T1000 (cell line): ENCODE data around the gene FAM193A.
A peak's percentile ranks its signal among the peaks of the same experiment; 100 is the strongest.
"Not testable (repeated sequence)": the region's sequence is repeated elsewhere in the genome, so short reads cannot be mapped to it uniquely, and the experiment has no call there.

Source experiments
- DNase-seq: peaks from one replicate; lab custom pipeline; 2025; ENCODE audit warnings: mixed read lengths; lab: John Stamatoyannopoulos, UW

Gene FAM193A

DNA sequence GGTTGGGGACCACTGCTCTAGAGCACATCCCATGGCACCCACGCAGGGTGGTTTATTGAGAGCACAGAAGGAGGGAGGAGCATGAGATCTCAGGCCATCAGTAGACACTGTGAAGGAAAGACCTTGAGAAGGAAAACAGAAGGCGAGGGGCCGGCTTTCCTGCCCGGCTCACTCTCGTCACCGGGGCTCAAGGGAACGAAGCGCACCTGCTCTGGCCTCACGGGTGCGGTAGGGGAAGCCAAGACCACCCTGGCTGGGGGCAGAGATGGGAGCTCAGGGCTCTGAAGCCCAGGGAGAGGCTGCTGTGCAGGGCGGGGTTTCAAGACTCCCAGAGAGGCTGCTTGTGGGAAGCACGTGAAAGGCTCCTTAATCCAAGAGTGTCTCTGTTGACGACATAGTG, 113.8 kb downstream of the FAM193A start:
- no peak for DNase-seq

DNA sequence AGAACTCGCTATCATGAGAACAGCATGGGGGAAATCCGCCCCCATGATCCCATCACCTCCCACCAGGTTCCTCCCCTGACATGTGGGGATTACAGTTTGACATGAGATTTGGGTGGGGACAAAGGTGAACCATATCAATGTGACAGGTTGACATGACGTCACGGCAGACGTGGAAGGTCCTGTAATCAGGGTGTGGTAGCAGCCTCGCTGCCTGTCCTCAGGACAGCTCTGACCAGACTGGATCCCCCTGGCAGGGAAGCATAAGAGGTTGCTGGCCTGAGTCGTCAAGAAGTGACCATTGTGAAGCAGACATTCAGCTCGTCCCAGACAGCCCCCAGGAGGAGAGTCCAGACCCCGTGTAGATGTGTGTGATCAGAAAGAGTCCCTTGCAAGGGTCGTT, 115.1 kb downstream of the FAM193A start:
- no peak for DNase-seq

DNA sequence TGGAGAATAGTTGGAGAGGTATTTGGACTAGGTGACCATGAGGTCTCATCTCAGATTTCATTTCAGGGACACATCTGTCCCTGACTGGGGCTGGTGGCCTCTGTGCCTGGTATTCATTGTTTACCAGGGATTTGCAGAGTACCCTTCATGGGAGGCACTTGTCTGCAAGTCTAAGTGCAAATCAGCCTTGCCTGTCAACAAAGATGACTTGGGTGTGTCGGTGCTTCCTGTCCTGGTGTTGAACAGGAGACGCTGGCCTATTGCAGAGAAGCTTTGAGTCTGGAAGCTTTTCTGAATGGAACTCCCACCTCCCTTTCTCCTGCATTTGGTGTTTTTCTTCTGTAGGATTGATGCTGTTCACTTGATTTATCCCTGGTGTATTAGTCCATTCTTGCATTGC, 115.6 kb downstream of the FAM193A start:
- no peak for DNase-seq

DNA sequence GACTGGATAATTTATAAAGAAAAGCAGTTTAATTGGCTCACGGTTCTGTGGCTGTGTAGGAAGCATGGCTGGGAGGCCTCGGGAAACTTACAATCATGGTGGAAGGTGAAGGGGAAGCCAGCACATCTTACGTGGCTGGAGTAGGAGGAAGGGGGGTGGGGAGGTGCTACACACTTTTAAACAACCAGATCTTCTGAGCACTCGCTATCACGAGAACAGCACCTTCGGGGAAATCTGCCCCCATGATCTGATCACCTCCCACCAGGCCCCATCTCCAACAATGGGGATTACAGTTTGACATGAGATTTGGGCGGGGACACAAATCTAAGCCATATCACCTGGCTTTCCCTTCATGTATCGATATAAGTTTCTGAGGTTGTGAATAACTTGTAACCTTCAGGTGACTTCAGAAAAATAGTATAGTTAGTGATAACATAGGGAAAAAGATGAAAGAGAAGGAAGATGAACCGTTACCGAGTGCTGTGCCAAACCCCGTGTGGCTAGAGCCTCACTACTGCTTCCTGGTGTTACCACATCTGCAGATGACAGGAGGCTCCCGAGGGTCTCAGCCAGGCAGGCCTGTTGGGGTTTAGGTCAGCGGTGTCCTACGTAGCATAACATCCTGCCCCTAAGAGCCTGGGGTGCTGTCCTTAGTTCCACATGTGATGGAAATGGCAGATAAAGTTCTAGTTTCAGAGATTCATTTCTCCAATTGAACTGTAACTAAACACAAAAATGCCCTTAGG, 116.1 kb downstream of the FAM193A start:
- no peak for DNase-seq

- DNase-seq, result no peak
Observed at GRCh38 chr4:2660596-2661211, 124.3 kb downstream of the FAM193A start.

DNA sequence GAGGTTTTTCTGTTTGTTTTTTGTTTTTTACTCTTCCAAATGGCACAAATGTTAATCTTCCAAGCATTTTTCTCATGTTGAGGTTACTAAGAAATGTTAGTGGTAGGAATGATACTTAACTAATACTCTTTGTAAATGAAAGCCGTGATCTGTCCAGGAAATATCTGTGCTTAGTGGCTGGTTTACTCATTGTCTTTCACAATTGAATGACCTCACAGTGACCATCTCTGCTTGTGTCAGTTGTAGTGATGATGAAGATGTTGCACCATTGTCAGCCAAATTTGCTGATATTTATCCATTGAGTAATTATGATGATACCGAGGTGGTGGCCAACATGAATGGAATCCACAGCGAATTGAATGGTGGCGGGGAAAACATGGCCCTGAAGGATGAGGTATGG, 126.2 kb downstream of the FAM193A start:
- DNase-seq, result no peak

DNA sequence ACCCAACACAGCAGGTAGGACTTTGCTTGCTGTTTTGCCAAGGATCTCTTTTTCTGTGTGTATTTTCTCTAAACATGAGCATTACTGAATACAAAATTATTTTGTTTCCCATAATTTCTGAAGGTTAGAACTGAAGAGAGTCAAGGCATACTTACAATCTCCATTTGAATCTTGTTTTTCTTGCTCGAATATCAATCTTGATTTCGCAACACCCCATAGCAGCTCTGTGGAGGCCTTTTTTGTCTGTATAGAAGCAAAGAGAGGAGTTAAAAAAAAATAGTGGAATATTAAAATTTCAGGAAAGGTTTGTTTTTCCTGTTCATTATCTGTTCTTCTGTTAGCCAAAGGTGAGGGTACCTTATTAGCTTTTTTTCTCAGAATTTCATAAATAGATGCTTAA, 126.8 kb downstream of the FAM193A start:
- no peak for DNase-seq

GRCh38 chr4:2666722-2667247, 130.3 kb downstream of the FAM193A start:
- no peak for DNase-seq

DNA sequence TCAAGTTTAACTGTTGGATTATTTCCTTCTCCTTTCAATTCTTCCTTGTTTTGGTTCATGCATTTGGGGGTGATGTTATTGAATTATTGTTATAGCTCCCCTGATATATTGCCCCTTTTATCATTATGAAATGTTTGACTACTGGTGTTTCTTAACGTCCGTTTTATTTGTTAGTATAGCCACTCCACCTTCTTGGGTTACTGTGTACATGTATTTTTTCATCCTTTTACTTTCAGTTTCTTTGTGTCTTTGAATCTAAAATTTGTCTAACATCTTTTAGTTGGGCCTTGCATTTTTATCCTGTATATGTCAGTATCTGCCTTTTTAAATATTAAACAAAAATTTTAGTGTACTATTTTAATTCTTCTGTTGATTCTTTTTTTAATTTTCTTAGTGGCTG, 131.0 kb downstream of the FAM193A start:
- DNase-seq, result no peak

DNA sequence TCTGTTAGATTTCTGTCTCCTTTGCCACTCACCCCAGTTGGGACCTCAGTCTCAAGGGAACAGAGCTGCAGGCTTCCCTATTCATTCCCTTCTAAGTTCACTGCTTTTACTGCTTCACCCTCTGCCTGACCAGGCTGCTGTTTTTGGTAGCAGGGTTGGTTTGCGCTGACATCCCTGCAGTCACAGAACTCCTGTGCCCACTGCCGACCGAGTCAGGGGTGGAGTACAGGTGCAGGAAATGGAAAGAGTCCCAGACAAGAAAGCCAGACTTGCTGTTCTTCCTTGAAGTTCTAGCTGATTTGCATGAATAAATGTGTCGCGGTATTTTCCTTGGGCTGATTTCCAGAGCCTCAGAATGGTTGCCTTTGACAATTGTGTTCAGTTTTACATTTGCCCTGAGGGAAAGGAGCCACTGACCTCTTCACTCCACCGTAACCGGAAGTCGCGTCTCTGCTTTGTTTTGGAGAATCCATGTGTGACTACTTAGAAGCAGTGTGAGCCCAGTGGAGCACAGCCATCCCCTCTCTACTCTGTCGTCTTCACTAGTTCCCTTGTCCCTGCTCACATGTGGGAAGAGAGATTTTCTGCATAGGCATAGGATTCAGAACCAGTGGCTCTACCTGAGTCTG, 134.9 kb downstream of the FAM193A start:
- no peak for DNase-seq

GRCh38 chr4:2672082-2672481, 135.6 kb downstream of the FAM193A start:
- no peak for DNase-seq

GRCh38 chr4:2672700-2673099, 136.3 kb downstream of the FAM193A start:
- DNase-seq, result no peak

GRCh38 chr4:2673157-2673556, 136.7 kb downstream of the FAM193A start:
- no peak for DNase-seq

DNA sequence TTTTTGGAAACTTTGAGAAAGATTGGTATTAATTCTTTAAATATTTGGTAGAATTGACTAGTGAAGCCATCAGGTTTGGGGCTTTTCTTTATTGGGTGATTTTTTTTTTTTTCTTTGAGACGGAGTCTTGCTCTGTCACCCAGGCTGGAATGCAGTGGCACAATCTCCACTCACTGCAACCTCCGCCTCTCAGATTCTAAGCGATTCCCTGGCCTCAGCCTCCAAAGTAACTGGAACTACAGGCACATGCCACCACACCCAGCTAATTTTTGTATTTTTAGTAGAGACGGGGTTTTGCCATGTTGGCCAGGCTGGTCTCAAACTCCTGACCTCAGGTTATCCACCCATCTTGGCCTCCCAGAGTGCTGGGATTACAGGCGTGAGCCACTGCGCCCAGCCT, 143.3 kb downstream of the FAM193A start:
- DNase-seq, result not testable (repeated sequence)

GRCh38 chr4:2684486-2684885, 148.0 kb downstream of the FAM193A start:
- DNase-seq, result no peak

GRCh38 chr4:2685541-2685940, 149.1 kb downstream of the FAM193A start:
- no peak for DNase-seq

GRCh38 chr4:2686379-2687265, 150.2 kb downstream of the FAM193A start:
- no peak for DNase-seq

- no peak for DNase-seq
Observed at GRCh38 chr4:2688281-2688680, 151.8 kb downstream of the FAM193A start.

GRCh38 chr4:2688697-2689096, 152.2 kb downstream of the FAM193A start:
- no peak for DNase-seq

DNA sequence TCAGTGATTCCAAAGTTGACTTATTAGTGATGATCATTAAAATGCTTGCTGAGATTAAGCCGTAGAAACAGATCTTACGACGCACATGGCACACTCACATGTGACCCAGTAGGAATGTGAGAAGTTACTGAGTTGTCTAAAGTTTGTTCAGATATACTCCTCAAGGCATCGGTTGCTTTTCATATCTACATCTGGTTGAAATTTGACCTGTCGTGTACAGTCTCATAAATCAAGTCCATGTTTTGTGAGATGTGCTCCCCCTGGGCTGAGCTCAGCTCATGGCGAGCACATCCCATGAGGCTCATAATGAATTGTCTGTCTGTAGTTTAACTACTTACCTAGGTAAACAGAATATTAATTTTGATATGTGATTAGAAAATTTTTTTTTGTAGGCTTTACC, 152.7 kb downstream of the FAM193A start:
- DNase-seq, result no peak

DNA sequence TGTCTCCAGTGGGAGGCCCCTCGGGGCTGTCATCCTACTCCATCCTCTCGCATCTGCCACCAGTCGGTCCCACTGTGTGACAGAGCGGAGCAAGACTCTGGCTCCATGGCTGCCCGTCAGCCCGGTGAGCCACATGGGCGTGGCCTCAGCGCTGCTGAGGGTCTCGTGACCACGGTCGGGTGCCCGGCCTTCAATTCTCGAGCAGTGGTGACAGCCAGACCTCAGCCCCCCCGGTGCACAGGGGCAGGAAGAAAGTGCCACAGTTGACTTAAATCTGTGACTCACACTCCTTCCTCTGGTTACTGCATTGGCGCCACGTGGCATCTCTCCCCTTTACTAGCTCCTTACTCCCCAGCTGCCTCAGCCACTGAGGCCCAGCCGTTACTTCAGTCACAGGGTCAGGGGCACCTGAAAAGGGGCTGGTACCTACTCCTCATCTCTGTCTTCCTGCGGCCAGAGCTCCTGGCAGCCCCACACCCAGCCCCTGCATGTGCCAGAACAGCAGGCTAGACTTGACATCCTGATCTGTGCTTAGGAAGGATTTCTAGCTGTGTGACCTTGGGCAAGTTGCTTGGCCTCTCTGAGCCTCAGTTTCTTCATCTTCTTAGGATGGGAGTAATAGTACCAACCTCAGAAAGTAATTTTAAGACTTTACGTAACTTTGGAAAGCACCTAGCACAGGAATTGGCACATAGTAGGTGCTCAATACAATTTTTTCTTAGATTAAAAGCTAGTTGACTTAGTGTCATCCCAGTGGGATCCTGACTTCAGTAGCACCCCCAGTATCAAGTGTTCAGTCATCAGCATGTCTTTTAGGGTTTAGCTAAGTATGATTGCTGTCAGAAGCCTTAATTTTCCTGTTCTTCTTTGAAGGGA, 153.6 kb downstream of the FAM193A start:
- peak; percentile 48 for DNase-seq
